GM12878 (cell line): ENCODE data around the gene CACNA1I. TPM values are rescaled to one million over a fixed set of nuclear protein-coding genes. Genes with fewer than 3 reads are reported as not detected.

Experiments
- ATAC-seq: fragments of 200-7000 bp; cut with Tn5 transposase; 3 replicates; pipeline ENCODE4 v1.9.1; 2020; ENCODE audit warnings: mild to moderate bottlenecking, moderate library complexity
- BruUV-seq: library from RNA; stranded (reverse); fragments of 400-500 nt; replicated peaks from 2 replicates; lab custom pipeline; 2021; lab: Mats Ljungman, UMichigan
- CTCF ChIA-PET: fragments of 300-600 bp; sonication (Branson Sonifier 250); formaldehyde crosslinking; extraction: SDS; loops from one replicate; lab custom pipeline; 2021; ENCODE audit warnings: inconsistent platforms; lab: Yijun Ruan, JAX
- POLR2A ChIA-PET: fragments of 350-600 bp; formaldehyde crosslinking; extraction: SDS; loops from one replicate; lab custom pipeline; 2021; ENCODE audit warnings: inconsistent platforms; lab: Charles Lee
- RAD21 ChIA-PET: fragments of 300-600 bp; sonication (Branson Sonifier 250); formaldehyde crosslinking; loops from one replicate; lab custom pipeline; 2023; ENCODE audit warnings: antibody characterized with exemption; ENCODE audit not compliant: unreplicated experiment; lab: Charles Lee
- SMC1A ChIA-PET: fragments of 300-600 bp; sonication (Branson Sonifier 250); formaldehyde crosslinking; loops from one replicate; lab custom pipeline; 2023; ENCODE audit not compliant: unreplicated experiment, uncharacterized antibody; lab: Charles Lee
- DNase-seq: peaks from one replicate; pipeline ENCODE4 v3.0.0-alpha.2; 2011; ENCODE audit warnings: low read depth, low spot score
- FAIRE-seq: peaks from 3 replicates; lab custom pipeline; 2011; peaks lifted over from hg19 to GRCh38; lab: Jason Lieb, UNC
- H2AFZ ChIP-seq: 2 replicates; pipeline ENCODE4 v1.6.0; 2011; ENCODE audit warnings: low read depth, low read length, control low read depth; ENCODE audit not compliant: control insufficient read depth
- H3K27ac ChIP-seq: 2 replicates; pipeline ENCODE4 v1.5.1; 2011; ENCODE audit warnings: control low read depth; ENCODE audit not compliant: control insufficient read depth, insufficient read depth
- H3K27me3 ChIP-seq, 2 experiments: replicated peaks in 1 of 2; 2 replicates each; pipeline versions ENCODE4 v1.6.0 to v1.6.1; 2011; ENCODE audit warnings: low read length in 1 of 2; ENCODE audit not compliant: control insufficient read depth in 2 of 2, insufficient read depth in 2 of 2
- H3K36me3 ChIP-seq, 2 experiments: 2 replicates each; pipeline ENCODE4 v1.5.1; 2011; ENCODE audit warnings: low read length in 1 of 2; ENCODE audit not compliant: control insufficient read depth in 2 of 2, insufficient read depth in 2 of 2
- H3K4me1 ChIP-seq: 2 replicates; pipeline ENCODE4 v1.6.1; 2011; ENCODE audit warnings: mild to moderate bottlenecking, low read length, moderate library complexity, mixed read lengths; ENCODE audit not compliant: control insufficient read depth, insufficient read depth
- H3K4me2 ChIP-seq: 2 replicates; pipeline ENCODE4 v1.6.0; 2011; ENCODE audit warnings: control low read depth; ENCODE audit not compliant: control insufficient read depth, insufficient read depth
- H3K4me3 ChIP-seq: fragments of 200-600 bp; sonication (generic); 2 replicates; pipeline ENCODE4 v1.5.1; 2016
- H3K79me2 ChIP-seq: 2 replicates; pipeline ENCODE4 v1.6.0; 2011; ENCODE audit warnings: low read length; ENCODE audit not compliant: control insufficient read depth, insufficient read depth
- H3K9ac ChIP-seq: 2 replicates; pipeline ENCODE4 v1.8.0; 2011; ENCODE audit warnings: low read length, control low read depth, mixed read lengths; ENCODE audit not compliant: control insufficient read depth, insufficient read depth
- H3K9me3 ChIP-seq: replicated peaks from 3 replicates; pipeline ENCODE4 v1.5.1; 2011; ENCODE audit warnings: mild to moderate bottlenecking, low read length; ENCODE audit not compliant: control insufficient read depth, insufficient read depth
- H4K20me1 ChIP-seq: 2 replicates; pipeline ENCODE4 v1.6.0; 2011; ENCODE audit not compliant: control insufficient read depth, insufficient read depth
- ASH2L ChIP-seq: fragments of 300-600, 200-600 bp; sonication (generic); IDR thresholded peaks from 2 replicates; pipeline ENCODE4 v1.6.1; 2017; ENCODE audit warnings: low read depth, mild to moderate bottlenecking, borderline replicate concordance
- CHD4 ChIP-seq: fragments of 200-600 bp; sonication (generic); IDR thresholded peaks from 2 replicates; pipeline ENCODE4 v1.6.1; 2016; ENCODE audit warnings: mild to moderate bottlenecking
- LARP7 ChIP-seq: fragments of 450-650 bp; IDR thresholded peaks from 2 replicates; pipeline ENCODE4 v1.6.1; 2017; ENCODE audit warnings: mild to moderate bottlenecking
- MEF2B ChIP-seq: fragments of 450-650 bp; IDR thresholded peaks from 2 replicates; pipeline ENCODE4 v1.6.1; 2018; ENCODE audit warnings: mild to moderate bottlenecking, moderate library complexity; ENCODE audit not compliant: partially characterized antibody, poor library complexity, severe bottlenecking
- MXI1 ChIP-seq: fragments of 150-350 bp; IDR thresholded peaks from 2 replicates; pipeline ENCODE4 v1.6.1; 2011; ENCODE audit warnings: low read depth, mild to moderate bottlenecking, inconsistent platforms, low read length, improper control_type of control experiment
- NR2C2 ChIP-seq: IDR thresholded peaks from 2 replicates; pipeline ENCODE4 v1.6.1; 2011; ENCODE audit warnings: borderline replicate concordance, low read depth; ENCODE audit not compliant: control insufficient read depth, insufficient read length
- POU2F2 ChIP-seq: IDR thresholded peaks from 3 replicates; pipeline ENCODE4 v1.6.1; 2011; ENCODE audit warnings: low read depth, mild to moderate bottlenecking, low read length, borderline replicate concordance
- SP1 ChIP-seq: IDR thresholded peaks from one replicate; pipeline ENCODE4 v1.6.1; 2011; ENCODE audit warnings: low read depth, low read length
- TCF12 ChIP-seq: IDR thresholded peaks from 2 replicates; pipeline ENCODE4 v1.6.1; 2011; ENCODE audit warnings: low read depth, mild to moderate bottlenecking, low read length
- ZNF622 ChIP-seq: fragments of 450-650 bp; IDR thresholded peaks from 2 replicates; pipeline ENCODE4 v1.6.1; 2017; ENCODE audit warnings: mild to moderate bottlenecking, inconsistent platforms
- WGBS: methylation state at CpG from one replicate; pipeline ENCODE4 v1.1.6; 2016; ENCODE audit warnings: low lambda C conversion rate; ENCODE audit not compliant: insufficient replicate concordance, insufficient coverage; ENCODE audit errors: missing lambda C conversion rate; 5-methylcytosine and 5-hydroxymethylcytosine counted together
- in situ Hi-C: fragments of 300-500 bp; cut with MboI; formaldehyde crosslinking; loops from 9 replicates; pipeline ENCODE4 v1.14.3; 2018; ENCODE audit warnings: mixed read lengths
- intact Hi-C: fragments of 100-400 bp; cut with micrococcal nuclease; formaldehyde crosslinking; loops from one replicate; pipeline ENCODE4 v1.14.2; 2022; ENCODE audit not compliant: unreplicated experiment
- polyA plus RNA-seq, 11 experiments: library from polyadenylated mRNA; depleted of rRNA in 4 of 11; unstranded in 6 of 11; stranded (reverse) in 5 of 11; fragments of >200 nt; fragmentation: Nextera tagmentation in 4 of 11; fragmentation: Illumina TruSeq in 1 of 11; extraction: Ambion mirVana in 4 of 11; extraction: Trizol in 1 of 11; gene quantifications; 1 replicate in 1 of 11; 2 replicates in 10 of 11; pipeline versions ENCODE4 v1.2.1 to v1.2.3, GENCODE V29; 2011 to 2016; ENCODE audit warnings: inconsistent platforms in 2 of 11, missing spikeins in 2 of 11, low read depth in 1 of 11
- total RNA-seq, 4 experiments: library from RNA; depleted of rRNA in 3 of 4; stranded (reverse); fragments of >200 nt in 3 of 4; fragmentation: Illumina TruSeq in 1 of 4; extraction: Trizol in 1 of 4; gene quantifications; 2 replicates each; pipeline versions ENCODE4 v1.2.1 to v1.2.3, GENCODE V29; 2013 to 2021
- TF ChIP-seq, protein P1 (sequence below): fragments of 450-650 bp; IDR thresholded peaks from 2 replicates; pipeline ENCODE4 v1.6.1; 2014; ENCODE audit warnings: mild to moderate bottlenecking
- TF ChIP-seq, protein P2 (sequence below): IDR thresholded peaks from 2 replicates; pipeline ENCODE4 v1.6.1; 2011; ENCODE audit warnings: mild to moderate bottlenecking, low read depth, low read length, moderate library complexity; ENCODE audit not compliant: insufficient replicate concordance
- TF ChIP-seq, protein P3 (sequence below): fragments of 150-350 bp; IDR thresholded peaks from 2 replicates; pipeline ENCODE4 v1.6.1; 2016; ENCODE audit warnings: low read depth, low read length
- TF ChIP-seq, protein P4 (sequence below): fragments of 450-650 bp; IDR thresholded peaks from 2 replicates; pipeline ENCODE4 v1.6.1; 2016; ENCODE audit warnings: mild to moderate bottlenecking
- TF ChIP-seq, protein P5 (sequence below): IDR thresholded peaks from 2 replicates; pipeline ENCODE4 v1.6.1; 2012; ENCODE audit warnings: low read depth, low read length, improper control_type of control experiment

The CACNA1I gene
- total and polyA plus RNA-seq, 10 of the 15 experiments (the other 5 are each of a cell fraction or from before 2014, with no cell fraction given), result 0.01 to 0.03 TPM; not detected in 8

DNA sequence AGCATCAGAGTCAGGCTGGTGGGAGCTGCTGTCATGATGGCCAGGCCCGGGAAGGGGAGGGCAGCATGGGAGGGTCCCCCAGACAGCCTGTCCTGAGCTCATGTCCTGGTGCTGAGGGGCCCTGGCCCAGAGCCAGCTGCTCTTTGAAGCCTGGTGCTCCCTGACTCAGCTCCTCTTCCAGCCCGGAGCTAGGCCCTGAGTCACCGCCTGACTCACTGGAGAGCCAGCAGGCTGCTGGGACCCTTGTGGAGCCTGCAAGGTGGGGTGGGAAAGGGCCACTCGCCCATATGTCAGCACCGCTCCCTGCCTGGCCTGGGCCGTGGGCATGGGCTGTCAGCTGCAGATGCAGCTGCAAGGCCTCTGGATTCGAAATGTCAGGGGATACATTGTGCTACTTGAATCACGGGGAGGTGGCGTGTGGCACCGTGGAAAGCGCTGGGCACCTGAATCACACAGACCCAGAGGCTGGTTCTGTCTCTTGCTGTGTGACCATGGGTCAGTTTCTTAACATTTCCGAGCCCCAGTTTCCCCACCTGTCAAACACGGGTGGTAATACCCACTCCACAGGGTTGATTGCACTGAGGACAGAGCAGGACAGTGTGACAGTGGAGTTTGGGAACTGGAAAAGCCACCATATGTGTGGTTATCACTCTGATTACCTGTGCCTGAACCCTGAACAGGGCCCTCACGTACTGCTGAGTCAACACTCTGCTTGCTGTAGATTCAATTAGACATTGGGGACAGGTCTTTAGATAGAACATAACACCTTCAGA lies 4.4 kb downstream of the CACNA1I start:
- RAD21 ChIA-PET, result interaction anchor here (0.8 kb wide), 1 partner anchor 450 kb away, joined by 3 read pairs; no protein-coding TSS in a partner anchor
- no peak overlapping the region for H3K4me2 ChIP-seq
- CTCF ChIA-PET, result interaction anchor here (0.6 to 1.8 kb wide), 2 partner anchors 450 to 560 kb away, joined by 3 to 4 read pairs; no protein-coding TSS in a partner anchor

More for the DNA sequence above, 4.4 kb downstream of the CACNA1I start:
- ATAC-seq (no peak), DNase-seq (no peak)
- no peaks in the 10 kb centered on the region for H3K36me3 ChIP-seq
- no peak overlapping the region for H3K4me3 ChIP-seq
- POLR2A ChIA-PET, result no interaction called here
- no peaks in the 10 kb centered on the region for H4K20me1 ChIP-seq
- H3K27ac ChIP-seq, result no peak overlapping the region
- H3K27me3 ChIP-seq, result peaks cover 4% of the 10 kb centered on the region in 2 experiments; a peak in 3 of 4 replicates
- BruUV-seq, result no TSS peak
- H3K9ac ChIP-seq, result no peak overlapping the region
- SMC1A ChIA-PET, result no interaction called here
- no peaks in the 10 kb centered on the region for H3K9me3 ChIP-seq
- H3K4me1 ChIP-seq, result no peaks in the 10 kb centered on the region
- TF ChIP-seq, protein P1, sequence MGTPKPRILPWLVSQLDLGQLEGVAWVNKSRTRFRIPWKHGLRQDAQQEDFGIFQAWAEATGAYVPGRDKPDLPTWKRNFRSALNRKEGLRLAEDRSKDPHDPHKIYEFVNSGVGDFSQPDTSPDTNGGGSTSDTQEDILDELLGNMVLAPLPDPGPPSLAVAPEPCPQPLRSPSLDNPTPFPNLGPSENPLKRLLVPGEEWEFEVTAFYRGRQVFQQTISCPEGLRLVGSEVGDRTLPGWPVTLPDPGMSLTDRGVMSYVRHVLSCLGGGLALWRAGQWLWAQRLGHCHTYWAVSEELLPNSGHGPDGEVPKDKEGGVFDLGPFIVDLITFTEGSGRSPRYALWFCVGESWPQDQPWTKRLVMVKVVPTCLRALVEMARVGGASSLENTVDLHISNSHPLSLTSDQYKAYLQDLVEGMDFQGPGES, result no peak
- TF ChIP-seq, protein P2, sequence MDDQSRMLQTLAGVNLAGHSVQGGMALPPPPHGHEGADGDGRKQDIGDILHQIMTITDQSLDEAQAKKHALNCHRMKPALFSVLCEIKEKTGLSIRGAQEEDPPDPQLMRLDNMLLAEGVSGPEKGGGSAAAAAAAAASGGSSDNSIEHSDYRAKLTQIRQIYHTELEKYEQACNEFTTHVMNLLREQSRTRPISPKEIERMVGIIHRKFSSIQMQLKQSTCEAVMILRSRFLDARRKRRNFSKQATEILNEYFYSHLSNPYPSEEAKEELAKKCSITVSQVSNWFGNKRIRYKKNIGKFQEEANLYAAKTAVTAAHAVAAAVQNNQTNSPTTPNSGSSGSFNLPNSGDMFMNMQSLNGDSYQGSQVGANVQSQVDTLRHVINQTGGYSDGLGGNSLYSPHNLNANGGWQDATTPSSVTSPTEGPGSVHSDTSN, result no peak
- TF ChIP-seq, protein P3, sequence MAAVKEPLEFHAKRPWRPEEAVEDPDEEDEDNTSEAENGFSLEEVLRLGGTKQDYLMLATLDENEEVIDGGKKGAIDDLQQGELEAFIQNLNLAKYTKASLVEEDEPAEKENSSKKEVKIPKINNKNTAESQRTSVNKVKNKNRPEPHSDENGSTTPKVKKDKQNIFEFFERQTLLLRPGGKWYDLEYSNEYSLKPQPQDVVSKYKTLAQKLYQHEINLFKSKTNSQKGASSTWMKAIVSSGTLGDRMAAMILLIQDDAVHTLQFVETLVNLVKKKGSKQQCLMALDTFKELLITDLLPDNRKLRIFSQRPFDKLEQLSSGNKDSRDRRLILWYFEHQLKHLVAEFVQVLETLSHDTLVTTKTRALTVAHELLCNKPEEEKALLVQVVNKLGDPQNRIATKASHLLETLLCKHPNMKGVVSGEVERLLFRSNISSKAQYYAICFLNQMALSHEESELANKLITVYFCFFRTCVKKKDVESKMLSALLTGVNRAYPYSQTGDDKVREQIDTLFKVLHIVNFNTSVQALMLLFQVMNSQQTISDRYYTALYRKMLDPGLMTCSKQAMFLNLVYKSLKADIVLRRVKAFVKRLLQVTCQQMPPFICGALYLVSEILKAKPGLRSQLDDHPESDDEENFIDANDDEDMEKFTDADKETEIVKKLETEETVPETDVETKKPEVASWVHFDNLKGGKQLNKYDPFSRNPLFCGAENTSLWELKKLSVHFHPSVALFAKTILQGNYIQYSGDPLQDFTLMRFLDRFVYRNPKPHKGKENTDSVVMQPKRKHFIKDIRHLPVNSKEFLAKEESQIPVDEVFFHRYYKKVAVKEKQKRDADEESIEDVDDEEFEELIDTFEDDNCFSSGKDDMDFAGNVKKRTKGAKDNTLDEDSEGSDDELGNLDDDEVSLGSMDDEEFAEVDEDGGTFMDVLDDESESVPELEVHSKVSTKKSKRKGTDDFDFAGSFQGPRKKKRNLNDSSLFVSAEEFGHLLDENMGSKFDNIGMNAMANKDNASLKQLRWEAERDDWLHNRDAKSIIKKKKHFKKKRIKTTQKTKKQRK, result no peak
- TF ChIP-seq ZNF622 (no peak), LARP7 (no peak), ASH2L (no peak), NR2C2 (no peak), MXI1 (no peak), CHD4 (no peak), MEF2B (no peak), POU2F2 (no peak), SP1 (no peak), TCF12 (no peak)
- TF ChIP-seq, protein P4, sequence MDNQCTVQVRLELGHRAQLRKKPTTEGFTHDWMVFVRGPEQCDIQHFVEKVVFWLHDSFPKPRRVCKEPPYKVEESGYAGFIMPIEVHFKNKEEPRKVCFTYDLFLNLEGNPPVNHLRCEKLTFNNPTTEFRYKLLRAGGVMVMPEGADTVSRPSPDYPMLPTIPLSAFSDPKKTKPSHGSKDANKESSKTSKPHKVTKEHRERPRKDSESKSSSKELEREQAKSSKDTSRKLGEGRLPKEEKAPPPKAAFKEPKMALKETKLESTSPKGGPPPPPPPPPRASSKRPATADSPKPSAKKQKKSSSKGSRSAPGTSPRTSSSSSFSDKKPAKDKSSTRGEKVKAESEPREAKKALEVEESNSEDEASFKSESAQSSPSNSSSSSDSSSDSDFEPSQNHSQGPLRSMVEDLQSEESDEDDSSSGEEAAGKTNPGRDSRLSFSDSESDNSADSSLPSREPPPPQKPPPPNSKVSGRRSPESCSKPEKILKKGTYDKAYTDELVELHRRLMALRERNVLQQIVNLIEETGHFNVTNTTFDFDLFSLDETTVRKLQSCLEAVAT, result no peak
- TF ChIP-seq, protein P5, sequence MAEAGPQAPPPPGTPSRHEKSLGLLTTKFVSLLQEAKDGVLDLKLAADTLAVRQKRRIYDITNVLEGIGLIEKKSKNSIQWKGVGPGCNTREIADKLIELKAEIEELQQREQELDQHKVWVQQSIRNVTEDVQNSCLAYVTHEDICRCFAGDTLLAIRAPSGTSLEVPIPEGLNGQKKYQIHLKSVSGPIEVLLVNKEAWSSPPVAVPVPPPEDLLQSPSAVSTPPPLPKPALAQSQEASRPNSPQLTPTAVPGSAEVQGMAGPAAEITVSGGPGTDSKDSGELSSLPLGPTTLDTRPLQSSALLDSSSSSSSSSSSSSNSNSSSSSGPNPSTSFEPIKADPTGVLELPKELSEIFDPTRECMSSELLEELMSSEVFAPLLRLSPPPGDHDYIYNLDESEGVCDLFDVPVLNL, result no peak
- TF ChIP-seq, all 136 proteins: peak for 0
- no peak for FAIRE-seq
- 44% methylated on average over 14 of the region's 14 CpGs for WGBS
- intact Hi-C loops, result no loop called here
- Histone ChIP-seq H3K79me2 (no peaks in the 10 kb centered on the region), H2AFZ (no peak overlapping the region)
- in situ Hi-C loops, result no loop called here
